Measurements from ENCODE around the gene SMARCAL1.

DNA sequence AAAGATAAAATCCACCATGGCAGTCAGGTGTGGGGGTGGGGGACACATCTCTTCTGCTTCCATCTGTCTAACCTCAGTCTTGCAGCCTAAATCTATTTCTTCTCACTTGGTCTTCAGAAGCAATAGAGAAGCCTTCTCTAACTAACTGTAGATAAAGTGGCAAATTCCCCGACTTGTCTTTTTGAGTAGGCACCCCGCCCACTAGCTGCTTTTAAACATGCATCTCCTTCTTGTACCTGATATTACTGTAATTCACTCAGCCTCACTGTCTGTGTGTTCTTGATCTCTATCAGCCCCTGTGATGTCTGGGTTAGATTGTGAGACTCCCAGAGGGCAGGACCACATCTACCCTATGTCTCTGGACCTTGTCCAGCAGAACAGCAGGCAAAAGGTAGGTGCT lies 46.8 kb upstream of the SMARCAL1 start:
- TF ChIP-seq EZH2 (IDR thresholded peaks at IDR 0.05; ENCODE audit: low read depth): no peak
- TF ChIP-seq, protein P1, sequence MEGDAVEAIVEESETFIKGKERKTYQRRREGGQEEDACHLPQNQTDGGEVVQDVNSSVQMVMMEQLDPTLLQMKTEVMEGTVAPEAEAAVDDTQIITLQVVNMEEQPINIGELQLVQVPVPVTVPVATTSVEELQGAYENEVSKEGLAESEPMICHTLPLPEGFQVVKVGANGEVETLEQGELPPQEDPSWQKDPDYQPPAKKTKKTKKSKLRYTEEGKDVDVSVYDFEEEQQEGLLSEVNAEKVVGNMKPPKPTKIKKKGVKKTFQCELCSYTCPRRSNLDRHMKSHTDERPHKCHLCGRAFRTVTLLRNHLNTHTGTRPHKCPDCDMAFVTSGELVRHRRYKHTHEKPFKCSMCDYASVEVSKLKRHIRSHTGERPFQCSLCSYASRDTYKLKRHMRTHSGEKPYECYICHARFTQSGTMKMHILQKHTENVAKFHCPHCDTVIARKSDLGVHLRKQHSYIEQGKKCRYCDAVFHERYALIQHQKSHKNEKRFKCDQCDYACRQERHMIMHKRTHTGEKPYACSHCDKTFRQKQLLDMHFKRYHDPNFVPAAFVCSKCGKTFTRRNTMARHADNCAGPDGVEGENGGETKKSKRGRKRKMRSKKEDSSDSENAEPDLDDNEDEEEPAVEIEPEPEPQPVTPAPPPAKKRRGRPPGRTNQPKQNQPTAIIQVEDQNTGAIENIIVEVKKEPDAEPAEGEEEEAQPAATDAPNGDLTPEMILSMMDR (conservative IDR thresholded peaks at IDR 0.05): no peak

Data from PC-9 (cell line).